Osteocyte (in vitro differentiated cells): Measurements from ENCODE around the gene OR2L13. TPM values are rescaled to one million over a fixed set of nuclear protein-coding genes. Genes with fewer than 3 reads are reported as not detected.

Experiments
- DNase-seq: peaks from one replicate; pipeline ENCODE4 v3.0.0; 2021; ENCODE audit warnings: mixed read lengths; ENCODE audit not compliant: unreplicated experiment; ENCODE audit errors: extremely low spot score
- H3K27ac Mint-ChIP-seq: one replicate; pipeline ENCODE4 v1.8.0; 2021; ENCODE audit warnings: mild to moderate bottlenecking, mixed read lengths; ENCODE audit not compliant: unreplicated experiment
- H3K27me3 Mint-ChIP-seq: one replicate; pipeline ENCODE4 v1.8.0; 2021; ENCODE audit warnings: mixed read lengths; ENCODE audit not compliant: unreplicated experiment
- H3K36me3 Mint-ChIP-seq: one replicate; pipeline ENCODE4 v1.8.0; 2021; ENCODE audit warnings: mixed read lengths; ENCODE audit not compliant: unreplicated experiment
- H3K4me1 Mint-ChIP-seq: one replicate; pipeline ENCODE4 v1.8.0; 2021; ENCODE audit warnings: mixed read lengths; ENCODE audit not compliant: unreplicated experiment
- H3K4me3 Mint-ChIP-seq: one replicate; pipeline ENCODE4 v1.8.0; 2021; ENCODE audit warnings: mild to moderate bottlenecking, moderate library complexity, mixed read lengths; ENCODE audit not compliant: unreplicated experiment
- H3K9me3 Mint-ChIP-seq: one replicate; pipeline ENCODE4 v1.8.0; 2021; ENCODE audit warnings: mixed read lengths; ENCODE audit not compliant: unreplicated experiment
- long read RNA-seq: library from polyadenylated mRNA; unstranded; transcript quantifications from one replicate; pipeline ENCODE4 v2.0.0, GENCODE V29; 2021
- total RNA-seq: library from RNA; stranded (reverse); gene quantifications from 2 replicates; pipeline ENCODE4 v1.2.1, GENCODE V29; 2021
- TF ChIP-seq, protein P1 (sequence below): fragments of 200-600 bp; sonication (generic); IDR thresholded peaks from 2 replicates; pipeline ENCODE4 v1.5.0; 2021; ENCODE audit warnings: antibody characterized with exemption, mild to moderate bottlenecking, moderate library complexity

The OR2L13 gene
- not detected in 2 replicates for total RNA-seq
- long read RNA-seq: 0 reads

DNA sequence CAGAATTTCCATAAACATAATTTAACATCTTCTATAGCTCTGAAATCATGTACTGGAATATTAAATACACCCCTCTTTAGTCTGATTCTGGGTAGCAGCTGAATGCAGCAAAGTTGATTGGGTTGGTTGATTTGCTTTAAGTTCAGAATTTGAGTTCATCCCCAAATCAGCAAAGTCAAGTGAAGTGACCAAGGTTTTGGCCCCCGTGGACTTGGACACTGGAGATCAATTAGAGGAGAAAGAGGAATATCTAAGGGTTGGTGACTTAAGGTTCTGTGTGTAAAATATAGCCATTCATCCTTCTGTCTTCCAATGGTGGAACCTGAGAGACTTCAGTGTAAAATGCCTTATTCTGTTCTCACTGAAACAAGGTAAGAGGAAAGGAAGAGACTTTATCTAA, at the start of gene OR2L13:
TSS of gene OR2L13 (plus strand) at position 301 of the 400 bp plus-strand sequence. CDS start 4,192 bp downstream, outside the sequence.
- TF ChIP-seq, protein P1, sequence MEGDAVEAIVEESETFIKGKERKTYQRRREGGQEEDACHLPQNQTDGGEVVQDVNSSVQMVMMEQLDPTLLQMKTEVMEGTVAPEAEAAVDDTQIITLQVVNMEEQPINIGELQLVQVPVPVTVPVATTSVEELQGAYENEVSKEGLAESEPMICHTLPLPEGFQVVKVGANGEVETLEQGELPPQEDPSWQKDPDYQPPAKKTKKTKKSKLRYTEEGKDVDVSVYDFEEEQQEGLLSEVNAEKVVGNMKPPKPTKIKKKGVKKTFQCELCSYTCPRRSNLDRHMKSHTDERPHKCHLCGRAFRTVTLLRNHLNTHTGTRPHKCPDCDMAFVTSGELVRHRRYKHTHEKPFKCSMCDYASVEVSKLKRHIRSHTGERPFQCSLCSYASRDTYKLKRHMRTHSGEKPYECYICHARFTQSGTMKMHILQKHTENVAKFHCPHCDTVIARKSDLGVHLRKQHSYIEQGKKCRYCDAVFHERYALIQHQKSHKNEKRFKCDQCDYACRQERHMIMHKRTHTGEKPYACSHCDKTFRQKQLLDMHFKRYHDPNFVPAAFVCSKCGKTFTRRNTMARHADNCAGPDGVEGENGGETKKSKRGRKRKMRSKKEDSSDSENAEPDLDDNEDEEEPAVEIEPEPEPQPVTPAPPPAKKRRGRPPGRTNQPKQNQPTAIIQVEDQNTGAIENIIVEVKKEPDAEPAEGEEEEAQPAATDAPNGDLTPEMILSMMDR: no peak
- H3K4me3 Mint-ChIP-seq: no peak within 1 kb of the TSS
- peaks cover 70% of the 10 kb centered on the region for H3K9me3 Mint-ChIP-seq

GRCh38 chr1:248045209-248045608, 49.8 kb upstream of the OR2L13 start:
- TF ChIP-seq, protein P1: no peak
- H3K27me3 Mint-ChIP-seq: no peaks in the 10 kb centered on the region
- no peaks in the 10 kb centered on the region for H3K4me1 Mint-ChIP-seq
- H3K4me3 Mint-ChIP-seq: no peak overlapping the region
- no peak for DNase-seq
- H3K9me3 Mint-ChIP-seq: peaks cover 44% of the 10 kb centered on the region
- H3K27ac Mint-ChIP-seq: no peak overlapping the region
- no peaks in the 10 kb centered on the region for H3K36me3 Mint-ChIP-seq

More for the DNA sequence above, at the start of gene OR2L13:
- no peaks in the 10 kb centered on the region for H3K36me3 Mint-ChIP-seq
- H3K27me3 Mint-ChIP-seq: no peaks in the 10 kb centered on the region
- no peaks in the 10 kb centered on the region for H3K4me1 Mint-ChIP-seq
- H3K27ac Mint-ChIP-seq: no peak within 1 kb of the TSS
- no peak for DNase-seq

- H3K36me3 Mint-ChIP-seq: no peaks in the 10 kb centered on the region
- no peaks in the 10 kb centered on the region for H3K27me3 Mint-ChIP-seq
- H3K27ac Mint-ChIP-seq: no peak within 1 kb of the TSS
- DNase-seq: no peak
- H3K4me1 Mint-ChIP-seq: no peaks in the 10 kb centered on the region
- peaks cover 43% of the 10 kb centered on the region for H3K9me3 Mint-ChIP-seq
- H3K4me3 Mint-ChIP-seq: no peak within 1 kb of the TSS
- TF ChIP-seq, protein P1: no peak
Measured at GRCh38 chr1:248046536-248046935, 48.4 kb upstream of the OR2L13 start, which contains the start of gene OR2L3. TSS of gene OR2L3 (plus strand) at chr1:248046836. CDS start at chr1:248060682, 13,846 bp downstream.

- H3K9me3 Mint-ChIP-seq: peaks cover 43% of the 10 kb centered on the region
Measured at GRCh38 chr1:248047008-248047407, 48.0 kb upstream of the OR2L13 start.

DNA sequence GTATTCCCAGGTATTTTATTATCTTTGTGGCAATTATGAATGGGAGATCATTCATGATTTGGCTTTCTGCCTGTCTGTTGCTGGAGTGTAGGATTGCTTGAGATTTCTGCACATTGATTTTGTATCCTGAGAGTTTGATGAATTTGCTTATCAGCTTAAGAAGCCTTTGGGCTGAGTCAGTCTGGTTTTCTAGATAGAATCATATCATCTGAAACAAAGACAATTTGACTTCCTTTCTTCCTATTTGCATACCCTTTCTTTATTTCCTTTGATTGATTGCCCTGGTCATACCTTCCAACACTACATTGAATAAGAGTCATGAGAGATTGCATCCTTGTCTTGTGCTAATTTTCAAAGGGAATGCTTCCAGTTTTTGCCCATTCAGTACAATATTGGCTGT, 40.3 kb upstream of the OR2L13 start:
- no peak overlapping the region for H3K4me3 Mint-ChIP-seq
- DNase-seq: no peak
- peaks cover 53% of the 10 kb centered on the region for H3K9me3 Mint-ChIP-seq
- no peak overlapping the region for H3K27ac Mint-ChIP-seq
- TF ChIP-seq, protein P1: no peak
- H3K27me3 Mint-ChIP-seq: no peaks in the 10 kb centered on the region
- H3K36me3 Mint-ChIP-seq: no peaks in the 10 kb centered on the region
- no peaks in the 10 kb centered on the region for H3K4me1 Mint-ChIP-seq

More at GRCh38 chr1:248047008-248047407, 48.0 kb upstream of the OR2L13 start:
- no peak for DNase-seq
- H3K27me3 Mint-ChIP-seq: no peaks in the 10 kb centered on the region
- H3K4me3 Mint-ChIP-seq: no peak overlapping the region
- H3K27ac Mint-ChIP-seq: no peak overlapping the region
- TF ChIP-seq, protein P1: no peak
- H3K36me3 Mint-ChIP-seq: no peaks in the 10 kb centered on the region
- H3K4me1 Mint-ChIP-seq: no peaks in the 10 kb centered on the region
